Esophagus muscularis mucosa (tissue), 4 donors: ENCODE measurements around the gene C5orf22. TPM values are rescaled to one million over a fixed set of nuclear protein-coding genes. Genes with fewer than 3 reads are reported as not detected.
A peak's percentile ranks its signal among the peaks of the same experiment; 100 is the strongest.

Experiments
- DNase-seq: peaks from one replicate; pipeline ENCODE4 v3.0.0-alpha.2; 2017; ENCODE audit errors: extremely low spot score
- H3K27ac ChIP-seq, 4 donors: fragments of 200-600 bp; sonication (generic); replicated peaks in 1 of 4; 1 replicate in 3 of 4; 2 replicates in 1 of 4; pipeline ENCODE4 v1.5.1; 2016 to 2019; ENCODE audit warnings: mild to moderate bottlenecking in 1 of 4
- H3K27me3 ChIP-seq, 4 donors: fragments of 200-600 bp; sonication (generic); one replicate each; pipeline versions ENCODE4 v1.5.1 to v1.6.0; 2016 to 2019
- H3K36me3 ChIP-seq, 4 donors: fragments of 200-600 bp; sonication (generic); one replicate each; pipeline ENCODE4 v1.5.1; 2016 to 2019
- H3K4me1 ChIP-seq, 4 donors: fragments of 200-600 bp; sonication (generic); one replicate each; pipeline ENCODE4 v1.5.1; 2016 to 2019
- H3K4me3 ChIP-seq, 4 donors: fragments of 200-600 bp; sonication (generic); 1 replicate in 2 of 4; 2 replicates in 2 of 4; pipeline ENCODE4 v1.5.1; 2016 to 2019; ENCODE audit warnings: mild to moderate bottlenecking in 4 of 4, moderate library complexity in 1 of 4
- H3K9me3 ChIP-seq, 4 donors: fragments of 200-600 bp; sonication (generic); 1 replicate in 3 of 4; 2 replicates in 1 of 4; pipeline ENCODE4 v1.5.1; 2016 to 2019
- CTCF ChIP-seq, 3 experiments: fragments of 200-600 bp in 2 of 3; fragments of 450-650 bp in 1 of 3; sonication (generic) in 2 of 3; IDR thresholded peaks; one replicate each; pipeline ENCODE4 v1.5.1; 2017 to 2019; ENCODE audit warnings: antibody characterized with exemption in 3 of 3, mild to moderate bottlenecking in 2 of 3, moderate library complexity in 1 of 3
- EP300 ChIP-seq: sonication (generic); formaldehyde crosslinking; IDR thresholded peaks from one replicate; pipeline ENCODE4 v1.6.1; 2017; ENCODE audit warnings: antibody characterized with exemption
- POLR2A ChIP-seq: fragments of 450-650 bp; IDR thresholded peaks from one replicate; pipeline ENCODE4 v1.6.1; 2017; ENCODE audit warnings: antibody characterized with exemption, moderate library complexity, mild to moderate bottlenecking, low read depth
- POLR2AphosphoS5 ChIP-seq, 2 donors: sonication (generic); formaldehyde crosslinking; IDR thresholded peaks; one replicate each; pipeline ENCODE4 v1.6.1; 2017; ENCODE audit warnings: antibody characterized with exemption in 2 of 2
- WGBS: methylation state at CpG from one replicate; pipeline ENCODE4 v1.1.5; 2018; 5-methylcytosine and 5-hydroxymethylcytosine counted together
- intact Hi-C: fragments of 100-400 bp; cut with DNase I; formaldehyde crosslinking; loops from one replicate; pipeline ENCODE4 v1.15.1; 2023
- total RNA-seq, 4 donors: library from RNA; depleted of rRNA; stranded (reverse); fragments of >200 nt; gene quantifications; one replicate each; pipeline versions ENCODE4 v1.1.0 to v1.2.1, GENCODE V29; 2016

C5orf22 gene
- total RNA-seq, 4 donors from 2014 or later, result 11.2 to 21.8 (median 17.0) TPM

GRCh38 chr5:31579558-31579957 is 47.5 kb downstream of the C5orf22 start:
- Histone ChIP-seq H3K27ac (no peak overlapping the region), H3K4me3 (no peak overlapping the region), H3K27me3 (peaks cover 0 to 13% (median 0%) of the 10 kb centered on the region in 4 donors), H3K4me1 (no peaks in the 10 kb centered on the region), H3K9me3 (no peaks in the 10 kb centered on the region), H3K36me3 (no peaks in the 10 kb centered on the region)
- no peak for TF ChIP-seq CTCF (IDR thresholded peaks at IDR 0.05)
- TF ChIP-seq EP300, result no peak
- TF ChIP-seq POLR2A, result no peak
- TF ChIP-seq POLR2AphosphoS5 (IDR thresholded peaks at IDR 0.05), result no peak
- WGBS, result 95% methylated on average over 2 of the region's 2 CpGs
- DNase-seq, result no peak
- intact Hi-C loops, result no loop called here

GRCh38 chr5:31581498-31582099 is 49.5 kb downstream of the C5orf22 start:
- H3K4me1 ChIP-seq, result no peaks in the 10 kb centered on the region
- intact Hi-C loops, result loop anchor here (2.0 kb wide), 1 partner anchor 227 kb away; no protein-coding TSS in a partner anchor
- no peak for TF ChIP-seq POLR2AphosphoS5 (IDR thresholded peaks at IDR 0.05)
- TF ChIP-seq CTCF (IDR thresholded peaks at IDR 0.05), result peak; percentile 44 to 51 (median 50)
- no peak overlapping the region for H3K27ac ChIP-seq
- DNase-seq, result no peak
- peaks cover 0 to 13% (median 0%) of the 10 kb centered on the region in 4 donors for H3K27me3 ChIP-seq
- 32% methylated on average over 3 of the region's 3 CpGs for WGBS
- H3K36me3 ChIP-seq, result no peaks in the 10 kb centered on the region
- H3K9me3 ChIP-seq, result no peaks in the 10 kb centered on the region
- H3K4me3 ChIP-seq, result no peak overlapping the region

- TF ChIP-seq EP300 (no peak), POLR2A (no peak), CTCF (IDR thresholded peaks at IDR 0.05) (no peak), POLR2AphosphoS5 (IDR thresholded peaks at IDR 0.05) (no peak)
- intact Hi-C loops, result no loop called here
- Histone ChIP-seq H3K27me3 (peaks cover 0 to 13% (median 0%) of the 10 kb centered on the region in 4 donors), H3K4me3 (no peak overlapping the region), H3K27ac (no peak overlapping the region), H3K9me3 (no peaks in the 10 kb centered on the region), H3K36me3 (no peaks in the 10 kb centered on the region), H3K4me1 (no peaks in the 10 kb centered on the region)
- WGBS, result 94% methylated on average over 2 of the region's 2 CpGs
- no peak for DNase-seq
Measured at GRCh38 chr5:31583129-31583528, 51.0 kb downstream of the C5orf22 start.

GRCh38 chr5:31585166-31585894 is 53.2 kb downstream of the C5orf22 start:
- peaks cover 0 to 13% (median 0%) of the 10 kb centered on the region in 4 donors for H3K27me3 ChIP-seq
- H3K4me1 ChIP-seq, result no peaks in the 10 kb centered on the region
- TF ChIP-seq CTCF (IDR thresholded peaks at IDR 0.05) (no peak), EP300 (no peak), POLR2AphosphoS5 (IDR thresholded peaks at IDR 0.05) (no peak), POLR2A (no peak)
- H3K4me3 ChIP-seq, result no peak overlapping the region
- no peak overlapping the region for H3K27ac ChIP-seq
- H3K36me3 ChIP-seq, result no peaks in the 10 kb centered on the region
- intact Hi-C loops, result no loop called here
- no peak for DNase-seq
- no peaks in the 10 kb centered on the region for H3K9me3 ChIP-seq
- WGBS, result 93% methylated on average over 3 of the region's 3 CpGs
